ENCODE measurements around the gene NIF3L1. TPM values are rescaled to one million over a fixed set of nuclear protein-coding genes. Genes with fewer than 3 reads are reported as not detected.
A peak's percentile ranks its signal among the peaks of the same experiment; 100 is the strongest.

The NIF3L1 gene
- total and polyA plus RNA-seq, 9 of the 15 experiments (the other 6 are each of a cell fraction or from before 2014, with no cell fraction given) = 26.7 to 89.5 (median 45.6) TPM

DNA sequence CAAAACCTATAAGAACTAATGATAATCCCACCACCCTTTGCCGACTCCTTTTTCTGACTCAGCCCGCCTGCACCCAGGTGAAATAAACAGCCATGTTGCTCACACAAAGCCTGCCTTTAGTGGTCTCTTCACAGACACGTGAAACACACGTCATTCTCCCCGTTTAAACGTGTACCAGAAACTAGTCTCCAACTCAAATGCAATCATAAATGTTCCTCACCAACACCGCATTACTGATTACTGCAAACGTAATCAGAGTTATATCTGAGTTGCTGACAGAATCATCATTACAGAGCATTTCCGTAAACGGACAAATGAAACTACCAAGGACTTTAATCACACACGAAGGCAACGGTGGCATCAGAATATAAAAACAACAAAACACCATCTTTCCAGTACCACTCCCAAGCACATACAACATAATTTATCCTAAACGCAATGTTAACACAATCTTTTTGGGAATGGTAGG is 26.6 kb upstream of the NIF3L1 start (continued):
- TF ChIP-seq THAP12 (CRISPR knock-in tag; IDR thresholded peaks at IDR 0.05) (no peak), ZNF239 (CRISPR knock-in tag; IDR thresholded peaks at IDR 0.05) (no peak), MAFF (IDR thresholded peaks at IDR 0.05; ENCODE audit: low read length) (no peak), ELK3 (CRISPR knock-in tag; IDR thresholded peaks at IDR 0.05) (no peak), ZNF79 (CRISPR knock-in tag; IDR thresholded peaks at IDR 0.05; ENCODE audit: low read depth) (no peak), ZFP1 (CRISPR knock-in tag; IDR thresholded peaks at IDR 0.05) (no peak), E2F8 (IDR thresholded peaks at IDR 0.05; ENCODE audit: low read depth, partially characterized antibody) (no peak), TEAD4 (IDR thresholded peaks at IDR 0.05; ENCODE audit: low read length) (peak; percentile 13; the same call in 1 of the 2 replicates), TEAD4 (CRISPR knock-in tag; IDR thresholded peaks at IDR 0.05; ENCODE audit: borderline replicate concordance) (no peak), HES1 (IDR thresholded peaks at IDR 0.05; ENCODE audit: low read depth) (no peak), U2AF1 (optimal IDR thresholded peaks at IDR 0.05; ENCODE audit: low read depth, low read length) (no peak)
- TF ChIP-seq, protein P1, sequence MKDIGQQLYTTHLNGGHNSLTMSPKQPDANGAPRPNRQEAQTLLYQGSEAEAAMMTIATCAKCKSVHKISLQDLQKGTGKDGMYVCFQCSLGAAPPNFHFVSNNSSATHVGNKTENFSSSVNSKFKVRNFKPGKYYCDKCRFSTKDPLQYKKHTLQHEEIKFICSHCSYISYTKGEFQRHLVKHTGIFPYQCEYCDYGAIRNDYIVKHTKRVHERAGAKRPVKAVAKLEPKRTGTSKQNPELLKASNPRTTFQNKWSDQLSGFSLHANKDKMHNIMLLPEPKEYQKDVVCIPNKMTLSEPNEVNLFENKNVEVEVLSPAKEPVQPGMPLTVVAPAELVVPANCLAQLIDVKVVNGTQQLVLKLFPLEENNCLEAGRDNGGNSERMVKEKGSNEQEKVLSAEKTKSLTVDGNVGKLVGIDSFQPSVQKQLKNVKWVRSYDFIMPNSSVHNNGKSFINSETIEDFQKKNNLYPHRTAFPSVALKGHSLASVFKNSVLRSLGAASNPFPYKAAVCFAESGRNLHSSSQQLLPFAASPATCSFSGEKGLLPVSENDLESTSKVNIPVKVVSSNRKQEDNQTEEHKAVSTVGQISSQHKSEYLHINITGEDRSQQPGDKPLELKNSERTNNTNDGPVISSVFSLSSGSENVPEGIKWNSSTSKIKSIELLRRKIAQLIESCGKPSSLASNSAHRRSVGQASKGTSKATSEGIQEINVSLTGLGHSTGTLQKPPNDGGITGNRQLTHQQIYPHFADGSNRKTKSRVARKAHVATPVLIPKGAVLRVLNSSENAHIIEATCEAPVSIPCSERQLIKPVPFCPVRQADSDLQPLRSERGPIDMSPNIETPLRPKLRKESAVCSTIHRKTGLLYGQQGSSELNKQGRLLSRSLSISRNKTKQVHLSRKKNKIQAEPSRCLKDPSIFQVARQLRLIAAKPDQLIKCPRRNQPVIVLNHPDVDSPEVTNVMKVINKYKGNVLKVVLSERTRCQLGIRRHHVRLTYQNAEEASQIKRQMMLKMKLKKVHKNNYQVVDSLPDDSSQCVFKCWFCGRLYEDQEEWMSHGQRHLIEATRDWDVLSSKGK (CRISPR knock-in tag; IDR thresholded peaks at IDR 0.05) = no peak

All from K562 (cell line).